H9 (cell line): ENCODE measurements around the gene HAT1. TPM values are rescaled to one million over a fixed set of nuclear protein-coding genes. Genes with fewer than 3 reads are reported as not detected.

Experiments
- DNase-seq: peaks from one replicate; pipeline ENCODE4 v3.0.0-alpha.2; 2017
- H2AFZ ChIP-seq: one replicate; pipeline ENCODE4 v1.6.1; 2013; ENCODE audit warnings: mild to moderate bottlenecking, low read length, control low read depth, moderate library complexity
- H2AK5ac ChIP-seq: 2 replicates; pipeline ENCODE4 v1.6.1; 2013; ENCODE audit warnings: low read length, control low read depth, mixed read lengths; ENCODE audit not compliant: insufficient read length
- H2BK120ac ChIP-seq: one replicate; pipeline ENCODE4 v1.6.1; 2013; ENCODE audit warnings: low read depth, mild to moderate bottlenecking, low read length, control low read depth, inconsistent platforms; ENCODE audit not compliant: poor library complexity, severe bottlenecking
- H2BK12ac ChIP-seq: 2 replicates; pipeline ENCODE4 v1.6.1; 2013; ENCODE audit warnings: low read length, control low read depth, mixed read lengths, low read depth; ENCODE audit not compliant: insufficient read length
- H2BK15ac ChIP-seq: 2 replicates; pipeline ENCODE4 v1.6.1; 2013; ENCODE audit warnings: low read depth, low read length, control low read depth
- H2BK20ac ChIP-seq: one replicate; pipeline ENCODE4 v1.6.1; 2013; ENCODE audit warnings: low read depth, mild to moderate bottlenecking, low read length, control low read depth, inconsistent platforms; ENCODE audit not compliant: poor library complexity, severe bottlenecking
- H2BK5ac ChIP-seq: 2 replicates; pipeline ENCODE4 v1.6.1; 2013; ENCODE audit warnings: low read length, control low read depth, mixed read lengths; ENCODE audit not compliant: insufficient read length
- H3K14ac ChIP-seq: 2 replicates; pipeline ENCODE4 v1.6.1; 2013; ENCODE audit warnings: low read length, control low read depth; ENCODE audit not compliant: insufficient read depth
- H3K18ac ChIP-seq: 2 replicates; pipeline ENCODE4 v1.6.1; 2013; ENCODE audit warnings: low read depth, mild to moderate bottlenecking, mixed read lengths, low read length, control low read depth; ENCODE audit not compliant: insufficient read length
- H3K23ac ChIP-seq: 2 replicates; pipeline ENCODE4 v1.6.1; 2013; ENCODE audit warnings: low read length, control low read depth, mixed read lengths, low read depth; ENCODE audit not compliant: insufficient read length
- H3K23me2 ChIP-seq: 2 replicates; pipeline ENCODE4 v1.6.1; 2013; ENCODE audit warnings: low read depth, mild to moderate bottlenecking, mixed read lengths, low read length, control low read depth; ENCODE audit not compliant: insufficient read length, poor library complexity, severe bottlenecking
- H3K27ac ChIP-seq: 2 replicates; pipeline ENCODE4 v1.5.1; 2013; ENCODE audit warnings: low read length, control low read depth, mixed read lengths, low read depth; ENCODE audit not compliant: insufficient read length
- H3K27me3 ChIP-seq: 2 replicates; pipeline ENCODE4 v1.6.1; 2013; ENCODE audit warnings: low read length, control low read depth, inconsistent platforms; ENCODE audit not compliant: insufficient read depth
- H3K4ac ChIP-seq: 2 replicates; pipeline ENCODE4 v1.6.1; 2013; ENCODE audit warnings: low read depth, mild to moderate bottlenecking, control low read depth, inconsistent platforms, low read length, moderate library complexity
- H3K4me1 ChIP-seq: 2 replicates; pipeline ENCODE4 v1.6.1; 2013; ENCODE audit warnings: low read length, control low read depth, inconsistent platforms; ENCODE audit not compliant: insufficient read depth
- H3K4me2 ChIP-seq: 2 replicates; pipeline ENCODE4 v1.6.1; 2013; ENCODE audit warnings: low read length, control low read depth, mixed read lengths; ENCODE audit not compliant: insufficient read length, insufficient read depth
- H3K56ac ChIP-seq: 2 replicates; pipeline ENCODE4 v1.6.1; 2013; ENCODE audit warnings: low read depth, mild to moderate bottlenecking, mixed read lengths, low read length, control low read depth; ENCODE audit not compliant: insufficient read length
- H3K79me1 ChIP-seq: 2 replicates; pipeline ENCODE4 v1.6.1; 2013; ENCODE audit warnings: low read depth, mild to moderate bottlenecking, moderate library complexity, low read length, control low read depth, inconsistent platforms; ENCODE audit not compliant: insufficient read depth, poor library complexity, severe bottlenecking
- H3K79me2 ChIP-seq: 2 replicates; pipeline ENCODE4 v1.6.1; 2013; ENCODE audit warnings: low read length, control low read depth, inconsistent platforms; ENCODE audit not compliant: insufficient read depth
- H3K9ac ChIP-seq: 2 replicates; pipeline ENCODE4 v1.6.1; 2013; ENCODE audit warnings: low read length, control low read depth, mixed read lengths; ENCODE audit not compliant: insufficient read length; ENCODE audit errors: extremely low read depth
- H3K9me3 ChIP-seq: one replicate; pipeline ENCODE4 v1.6.1; 2013; ENCODE audit warnings: low read depth, low read length, inconsistent platforms; ENCODE audit not compliant: control insufficient read depth
- H3T11ph ChIP-seq: one replicate; pipeline ENCODE4 v1.6.1; 2013; ENCODE audit warnings: mild to moderate bottlenecking, low read length, control low read depth, inconsistent platforms
- H4K20me1 ChIP-seq: one replicate; pipeline ENCODE4 v1.6.1; 2013; ENCODE audit not compliant: control insufficient read depth, insufficient read length, insufficient read depth
- H4K5ac ChIP-seq: 2 replicates; pipeline ENCODE4 v1.6.1; 2013; ENCODE audit warnings: low read depth, mild to moderate bottlenecking, mixed read lengths, low read length, control low read depth; ENCODE audit not compliant: insufficient read length
- H4K8ac ChIP-seq: replicated peaks from 2 replicates; pipeline ENCODE4 v1.6.1; 2013; ENCODE audit warnings: low read length, control low read depth, mixed read lengths, low read depth; ENCODE audit not compliant: insufficient read length
- H4K91ac ChIP-seq: 2 replicates; pipeline ENCODE4 v1.6.1; 2013; ENCODE audit warnings: low read depth, mild to moderate bottlenecking, moderate library complexity, mixed read lengths, low read length, control low read depth; ENCODE audit not compliant: insufficient read length
- H3K27ac Mint-ChIP-seq, 3 experiments: 2 replicates in 2 of 3; 3 replicates in 1 of 3; pipeline ENCODE4 v1.8.0; 2020 to 2021; ENCODE audit warnings: mixed read lengths in 3 of 3, mild to moderate bottlenecking in 1 of 3, moderate library complexity in 1 of 3
- H3K27me3 Mint-ChIP-seq: 2 replicates; pipeline ENCODE4 v1.8.0; 2021; ENCODE audit warnings: low read depth, mild to moderate bottlenecking, moderate library complexity, mixed read lengths
- H3K36me3 Mint-ChIP-seq, 3 experiments: 2 replicates in 2 of 3; 3 replicates in 1 of 3; pipeline ENCODE4 v1.8.0; 2020 to 2021; ENCODE audit warnings: low read depth in 3 of 3, mixed read lengths in 3 of 3; ENCODE audit not compliant: insufficient read depth in 1 of 3
- H3K4me1 Mint-ChIP-seq, 2 experiments: 2 replicates each; pipeline ENCODE4 v1.8.0; 2020; ENCODE audit warnings: mixed read lengths in 2 of 2
- H3K4me3 Mint-ChIP-seq, 2 experiments: 2 replicates in 1 of 2; 3 replicates in 1 of 2; pipeline ENCODE4 v1.8.0; 2020 to 2021; ENCODE audit warnings: mild to moderate bottlenecking in 2 of 2, mixed read lengths in 2 of 2, moderate library complexity in 1 of 2
- H3K9me3 Mint-ChIP-seq, 2 experiments: 2 replicates in 1 of 2; 3 replicates in 1 of 2; pipeline ENCODE4 v1.8.0; 2020; ENCODE audit warnings: mild to moderate bottlenecking in 2 of 2, mixed read lengths in 2 of 2, moderate library complexity in 1 of 2
- CTCF ChIP-seq: fragments of 200-600 bp; sonication (generic); conservative IDR thresholded peaks from 3 replicates; pipeline ENCODE4 v1.8.0; 2021; ENCODE audit warnings: antibody characterized with exemption, mild to moderate bottlenecking
- WGBS: extraction: QIAGEN DNeasy Blood & Tissue Kit; methylation state at CpG from one replicate; pipeline ENCODE4 v1.1.7; 2013; ENCODE audit warnings: missing lambda C conversion rate, low lambda C conversion rate, mixed read lengths; ENCODE audit not compliant: insufficient read length; ENCODE audit errors: extremely low coverage; 5-methylcytosine and 5-hydroxymethylcytosine counted together
- total RNA-seq: library from RNA; stranded (reverse); gene quantifications from 2 replicates; pipeline ENCODE4 v1.2.1, GENCODE V29; 2021

The HAT1 gene
- total RNA-seq, 1 experiment from 2014 or later: 73.0 TPM

GRCh38 chr2:171923206-171923605 lies 945 bp downstream of the HAT1 start:
- Mint-ChIP-seq H3K36me3 (peaks cover 5 to 27% (median 21%) of the 10 kb centered on the region in 3 experiments; a peak in 6 of 7 replicates), H3K27me3 (no peaks in the 10 kb centered on the region), H3K9me3 (no peaks in the 10 kb centered on the region; a peak in 2 of 5 replicates), H3K4me3 (peak overlapping the region; percentile 83 to 91), H3K4me1 (peaks cover 14 to 17% of the 10 kb centered on the region in 2 experiments), H3K27ac (peak overlapping the region in 2 of 3 experiments; percentile 97 to 99; a peak in 4 of 7 replicates)
- no peak overlapping the region for H3K18ac ChIP-seq
- H4K20me1 ChIP-seq: no peaks in the 10 kb centered on the region
- H3K56ac ChIP-seq: no peak overlapping the region
- peaks cover 4% of the 10 kb centered on the region for H3K23me2 ChIP-seq
- no peak overlapping the region for H2BK12ac ChIP-seq
- H2AFZ ChIP-seq: no peak overlapping the region
- H3K9me3 ChIP-seq: no peaks in the 10 kb centered on the region
- no peak overlapping the region for H2BK20ac ChIP-seq
- no peaks in the 10 kb centered on the region; the same call in 1 of the 2 replicates for H3K4me1 ChIP-seq
- no peak for DNase-seq
- peak overlapping the region; percentile 86 for H3K4me2 ChIP-seq
- TF ChIP-seq CTCF: no peak
- no peak overlapping the region for H3K14ac ChIP-seq
- H2BK120ac ChIP-seq: no peak overlapping the region
- H4K8ac ChIP-seq: no peak overlapping the region
- H3K79me1 ChIP-seq: peaks cover 3% of the 10 kb centered on the region
- no peak overlapping the region for H3K23ac ChIP-seq
- no peak overlapping the region for H4K5ac ChIP-seq
- no peak overlapping the region for H2BK15ac ChIP-seq
- peaks cover 3% of the 10 kb centered on the region; the same call in 1 of the 2 replicates for H3K79me2 ChIP-seq
- H4K91ac ChIP-seq: no peak overlapping the region
- peak overlapping the region; percentile 88 for H3K9ac ChIP-seq
- no peak overlapping the region for H3K27ac ChIP-seq
- no peak overlapping the region for H2BK5ac ChIP-seq
- no peak overlapping the region for H3T11ph ChIP-seq
- H3K4ac ChIP-seq: no peak overlapping the region
- no peak overlapping the region for H2AK5ac ChIP-seq
- no peaks in the 10 kb centered on the region for H3K27me3 ChIP-seq
- WGBS: no CpG with 5 or more reads among the region's 13 CpGs
